Spleen (tissue), 11 donors: ENCODE measurements around the gene FPGS. TPM values are rescaled to one million over a fixed set of nuclear protein-coding genes. Genes with fewer than 3 reads are reported as not detected.

Experiments used
- DNase-seq: peaks from one replicate; pipeline ENCODE4 v3.0.0-alpha.2; 2020
- H3K27ac ChIP-seq, 8 donors: fragments of 200-600 bp; sonication (generic) in 7 of 8; 1 replicate in 4 of 8; 2 replicates in 4 of 8; pipeline versions ENCODE4 v1.5.0 to v1.8.0; 2016 to 2021; ENCODE audit warnings: inconsistent platforms in 4 of 8, mild to moderate bottlenecking in 4 of 8, moderate library complexity in 1 of 8
- H3K27me3 ChIP-seq, 7 donors: fragments of 200-600 bp; sonication (generic) in 6 of 7; replicated peaks in 1 of 7; 1 replicate in 4 of 7; 2 replicates in 3 of 7; pipeline versions ENCODE4 v1.5.0 to v1.8.0; 2016 to 2021; ENCODE audit warnings: inconsistent platforms in 3 of 7, mild to moderate bottlenecking in 1 of 7
- H3K36me3 ChIP-seq, 6 donors: fragments of 200-600 bp; sonication (generic) in 5 of 6; 1 replicate in 4 of 6; 2 replicates in 2 of 6; pipeline versions ENCODE4 v1.5.0 to v1.8.0; 2016 to 2021; ENCODE audit warnings: inconsistent platforms in 2 of 6
- H3K4me1 ChIP-seq, 6 donors: fragments of 200-600 bp; sonication (generic) in 5 of 6; 1 replicate in 3 of 6; 2 replicates in 3 of 6; pipeline versions ENCODE4 v1.5.0 to v1.8.0; 2016 to 2021; ENCODE audit warnings: inconsistent platforms in 3 of 6
- H3K4me3 ChIP-seq, 8 donors: fragments of 200-600 bp; sonication (generic) in 7 of 8; 1 replicate in 4 of 8; 2 replicates in 4 of 8; pipeline versions ENCODE4 v1.5.0 to v1.8.0; 2016 to 2021; ENCODE audit warnings: inconsistent platforms in 4 of 8, mild to moderate bottlenecking in 4 of 8, moderate library complexity in 2 of 8
- H3K9me3 ChIP-seq, 8 donors: fragments of 200-600 bp; sonication (generic) in 7 of 8; 1 replicate in 4 of 8; 2 replicates in 4 of 8; pipeline versions ENCODE4 v1.5.0 to v1.8.0; 2016 to 2021; ENCODE audit warnings: inconsistent platforms in 4 of 8
- CTCF ChIP-seq, 11 experiments: fragments of 200-600 bp in 7 of 11; fragments of 450-650 bp in 4 of 11; sonication (generic) in 4 of 11; IDR thresholded peaks in 8 of 11; conservative IDR thresholded peaks in 3 of 11; 1 replicate in 7 of 11; 2 replicates in 4 of 11; pipeline versions ENCODE4 v1.4.0 to v1.8.0; 2016 to 2021; ENCODE audit warnings: antibody characterized with exemption in 11 of 11, inconsistent platforms in 4 of 11, mild to moderate bottlenecking in 1 of 11
- POLR2A ChIP-seq, 3 donors: fragments of 450-650 bp; IDR thresholded peaks; one replicate each; pipeline ENCODE4 v1.5.1; 2017; ENCODE audit warnings: antibody characterized with exemption in 3 of 3, mild to moderate bottlenecking in 1 of 3
- POLR2AphosphoS5 ChIP-seq, 3 donors: sonication (generic); formaldehyde crosslinking; IDR thresholded peaks; one replicate each; pipeline ENCODE4 v1.5.1; 2017; ENCODE audit warnings: antibody characterized with exemption in 3 of 3
- WGBS, 5 donors: extraction: QIAGEN DNeasy Blood & Tissue Kit in 3 of 5; methylation state at CpG; one replicate each; pipeline versions ENCODE4 v1.1.5 to v1.1.7; 2013 to 2018; 5-methylcytosine and 5-hydroxymethylcytosine counted together
- intact Hi-C: fragments of 100-400 bp; cut with DNase I; formaldehyde crosslinking; loops from one replicate; pipeline ENCODE4 v1.15.0; 2023; ENCODE audit warnings: low total_unique reads
- polyA plus RNA-seq, 3 donors: library from polyadenylated mRNA; stranded (reverse); fragments of 200-250 nt; gene quantifications; one replicate each; pipeline ENCODE4 v1.2.1, GENCODE V29; 2013
- total RNA-seq, 7 donors: library from RNA; depleted of rRNA in 3 of 7; stranded (reverse); fragments of >200 nt in 3 of 7; fragmentation: NEBNext Ultra II Directional in 4 of 7; extraction: Animal tissue kit (Norgen Biotek cat#: 25700) in 4 of 7; gene quantifications; one replicate each; pipeline versions ENCODE4 v1.1.0 to v1.2.1, GENCODE V29; 2016 to 2021
- donor health status: healthy with polysubstance abuse.
- donor health status: DM: no; HTN: no; CAD: no; lungs with moderate emphysema.
- donor health status: DM: no; HTN: no; CAD: no.
- donor health status: Bipolar disorder and iron deficiency.
- donor health status: healthy.
- donor health status: DM: no; HTN: no; CAD: no.
- donor health status: DM: yes; HTN: yes; CAD: no.

FPGS gene
- total and polyA plus RNA-seq, 10 donors, result 33.3 to 94.6 (median 66.4) TPM

DNA sequence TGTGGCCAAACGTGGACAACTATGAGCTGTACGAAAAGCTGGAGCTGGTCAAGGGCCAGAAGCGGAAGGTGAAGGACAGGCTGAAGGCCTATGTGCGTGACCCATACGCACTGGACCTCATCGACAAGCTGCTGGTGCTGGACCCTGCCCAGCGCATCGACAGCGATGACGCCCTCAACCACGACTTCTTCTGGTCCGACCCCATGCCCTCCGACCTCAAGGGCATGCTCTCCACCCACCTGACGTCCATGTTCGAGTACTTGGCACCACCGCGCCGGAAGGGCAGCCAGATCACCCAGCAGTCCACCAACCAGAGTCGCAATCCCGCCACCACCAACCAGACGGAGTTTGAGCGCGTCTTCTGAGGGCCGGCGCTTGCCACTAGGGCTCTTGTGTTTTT is 13.5 kb upstream of the FPGS start:
- no peaks in the 10 kb centered on the region for H3K27me3 ChIP-seq
- peak overlapping the region in 6 of 8 donors; percentile 13 to 99 (median 86) for H3K27ac ChIP-seq
- H3K36me3 ChIP-seq, result peaks cover 6 to 76% (median 63%) of the 10 kb centered on the region in 6 donors
- intact Hi-C loops, result loop anchor here (5.0 kb wide), 1 partner anchor 133 kb away; no protein-coding TSS in a partner anchor
- peak overlapping the region in 1 of 8 donors; percentile 100 for H3K4me3 ChIP-seq
- WGBS, 5 donors, result 73 to 94% (median 84%) methylated on average over 16 to 25 of the region's 25 CpGs
- TF ChIP-seq CTCF (IDR thresholded peaks at IDR 0.05 in 8 of 11, conservative IDR thresholded peaks at IDR 0.05 in 3 of 11) (no peak), POLR2AphosphoS5 (IDR thresholded peaks at IDR 0.05) (peak in 2 of 3 donors; percentile 63 to 76)
- H3K9me3 ChIP-seq, result no peaks in the 10 kb centered on the region
- peaks cover 24 to 89% (median 77%) of the 10 kb centered on the region in 6 donors for H3K4me1 ChIP-seq
- DNase-seq, result no peak

- no peak for TF ChIP-seq POLR2A (IDR thresholded peaks at IDR 0.05)
- TF ChIP-seq CTCF (IDR thresholded peaks at IDR 0.05 in 8 of 11, conservative IDR thresholded peaks at IDR 0.05 in 3 of 11), result no peak
- TF ChIP-seq POLR2AphosphoS5 (IDR thresholded peaks at IDR 0.05), result peak in 2 of 3 donors; percentile 19 to 29
- Histone ChIP-seq H3K36me3 (peaks cover 6 to 81% (median 65%) of the 10 kb centered on the region in 6 donors), H3K4me1 (peaks cover 16 to 91% (median 74%) of the 10 kb centered on the region in 6 donors), H3K27me3 (no peaks in the 10 kb centered on the region), H3K4me3 (peak overlapping the region in 1 of 8 donors; percentile 11), H3K9me3 (no peaks in the 10 kb centered on the region), H3K27ac (peak overlapping the region in 6 of 8 donors; percentile 32 to 96 (median 75))
- WGBS, 5 donors, result 75 to 85% (median 80%) methylated on average over 9 of the region's 9 CpGs
- intact Hi-C loops, result loop anchor here (10.0 kb wide), 1 partner anchor 75 kb away; no protein-coding TSS in a partner anchor
- DNase-seq, result no peak
Observed at GRCh38 chr9:127790094-127790855, 12.4 kb upstream of the FPGS start.

- Histone ChIP-seq H3K4me1 (peaks cover 22 to 99% (median 80%) of the 10 kb centered on the region in 6 donors), H3K36me3 (peaks cover 6 to 81% (median 65%) of the 10 kb centered on the region in 6 donors), H3K9me3 (no peaks in the 10 kb centered on the region), H3K4me3 (no peak overlapping the region), H3K27ac (peak overlapping the region in 5 of 8 donors; percentile 53 to 96 (median 76)), H3K27me3 (no peaks in the 10 kb centered on the region)
- 86 to 95% (median 90%) methylated on average over 4 of the region's 4 CpGs for WGBS, 5 donors
- no peak for DNase-seq
- TF ChIP-seq POLR2AphosphoS5 (IDR thresholded peaks at IDR 0.05), result no peak
- no peak for TF ChIP-seq POLR2A (IDR thresholded peaks at IDR 0.05)
- TF ChIP-seq CTCF (IDR thresholded peaks at IDR 0.05 in 8 of 11, conservative IDR thresholded peaks at IDR 0.05 in 3 of 11), result no peak
- intact Hi-C loops, result loop anchor here (10.0 kb wide), 1 partner anchor 74 kb away; no protein-coding TSS in a partner anchor
Observed at GRCh38 chr9:127791085-127791484, 11.6 kb upstream of the FPGS start.
